Glutamatergic neuron (in vitro differentiated cells): ENCODE results near the gene UIMC1. TPM values are rescaled to one million over a fixed set of nuclear protein-coding genes. Genes with fewer than 3 reads are reported as not detected.

Experiments used
- DNase-seq: peaks from one replicate; pipeline ENCODE4 v3.0.0; 2022
- H3K27ac Mint-ChIP-seq: one replicate; pipeline ENCODE4 v1.8.0; 2020; ENCODE audit warnings: mild to moderate bottlenecking, mixed read lengths, inconsistent platforms; ENCODE audit not compliant: unreplicated experiment
- H3K27me3 Mint-ChIP-seq: one replicate; pipeline ENCODE4 v1.8.0; 2020; ENCODE audit warnings: mild to moderate bottlenecking, moderate library complexity, mixed read lengths, inconsistent platforms; ENCODE audit not compliant: unreplicated experiment
- H3K36me3 Mint-ChIP-seq: one replicate; pipeline ENCODE4 v1.8.0; 2020; ENCODE audit warnings: mild to moderate bottlenecking, mixed read lengths, inconsistent platforms; ENCODE audit not compliant: unreplicated experiment
- H3K4me1 Mint-ChIP-seq: one replicate; pipeline ENCODE4 v1.8.0; 2020; ENCODE audit warnings: mild to moderate bottlenecking, low read depth, mixed read lengths, inconsistent platforms; ENCODE audit not compliant: unreplicated experiment
- H3K4me3 Mint-ChIP-seq: one replicate; pipeline ENCODE4 v1.8.0; 2020; ENCODE audit warnings: mild to moderate bottlenecking, mixed read lengths, inconsistent platforms; ENCODE audit not compliant: unreplicated experiment
- H3K9me3 Mint-ChIP-seq: one replicate; pipeline ENCODE4 v1.8.0; 2020; ENCODE audit warnings: mild to moderate bottlenecking, moderate library complexity, mixed read lengths, inconsistent platforms; ENCODE audit not compliant: unreplicated experiment
- CTCF ChIP-seq: fragments of 200-600 bp; sonication (generic); IDR thresholded peaks from one replicate; pipeline ENCODE4 v1.5.0; 2021; ENCODE audit not compliant: partially characterized antibody, unreplicated experiment
- total RNA-seq: library from RNA; stranded (reverse); fragmentation: NEBNext Ultra II Directional; extraction: Animal tissue kit (Norgen Biotek cat#: 25700); gene quantifications from one replicate; pipeline ENCODE4 v1.2.1, GENCODE V29; 2021; ENCODE audit not compliant: unreplicated experiment

Gene UIMC1
- total RNA-seq, 1 donor from 2014 or later: 38.5 TPM

- Mint-ChIP-seq H3K36me3 (peaks cover 2% of the 10 kb centered on the region), H3K27ac (no peak overlapping the region), H3K9me3 (peaks cover 5% of the 10 kb centered on the region), H3K27me3 (peaks cover 5% of the 10 kb centered on the region), H3K4me1 (peaks cover 2% of the 10 kb centered on the region), H3K4me3 (no peak overlapping the region)
- no peak for DNase-seq
- TF ChIP-seq CTCF: no peak
These were observed 100.5 kb downstream of the UIMC1 start for GRCh38 chr5:176906126-176906525.

GRCh38 chr5:176904276-176904675 lies 102.3 kb downstream of the UIMC1 start:
- Mint-ChIP-seq H3K4me3 (no peak overlapping the region), H3K36me3 (peaks cover 4% of the 10 kb centered on the region), H3K9me3 (peaks cover 11% of the 10 kb centered on the region), H3K27me3 (peaks cover 8% of the 10 kb centered on the region), H3K27ac (no peak overlapping the region), H3K4me1 (peaks cover 11% of the 10 kb centered on the region)
- TF ChIP-seq CTCF: no peak
- no peak for DNase-seq

DNA sequence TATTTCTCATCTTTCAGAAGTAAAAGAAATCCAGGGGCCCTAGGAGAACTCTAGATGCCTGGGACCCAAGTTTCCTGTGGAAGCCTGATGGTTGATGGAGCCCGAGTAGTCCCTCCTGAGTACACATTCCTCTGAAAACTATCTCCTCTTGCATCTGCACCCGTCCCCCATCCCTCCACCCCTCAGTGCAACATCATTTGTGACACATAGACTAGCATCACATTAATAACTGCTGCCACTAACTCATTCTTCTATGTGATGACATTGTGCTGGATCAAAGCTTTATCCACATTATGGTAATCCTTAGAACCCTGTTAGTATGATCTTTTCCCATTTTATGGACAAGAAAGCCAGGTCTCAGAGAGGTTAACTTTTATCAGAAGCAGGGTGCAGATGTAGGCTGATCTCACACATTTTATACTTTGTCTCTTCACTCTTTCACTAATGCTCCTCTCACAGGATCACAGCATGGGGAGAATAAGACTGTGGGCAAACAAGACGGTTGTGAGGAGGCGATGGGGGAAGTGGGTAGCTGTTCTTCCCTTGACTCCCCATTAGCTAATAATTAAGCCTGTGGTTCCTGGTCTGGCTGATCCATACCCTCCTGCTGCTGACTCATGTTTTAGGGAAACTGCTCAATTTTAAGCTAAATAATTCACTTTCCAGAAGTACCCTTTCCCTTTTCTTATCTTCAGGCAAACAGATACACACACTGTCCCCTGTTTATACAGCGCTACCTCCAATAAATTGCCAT lies 103.5 kb downstream of the UIMC1 start:
- Mint-ChIP-seq H3K9me3 (peaks cover 11% of the 10 kb centered on the region), H3K4me1 (peaks cover 12% of the 10 kb centered on the region), H3K4me3 (no peak overlapping the region), H3K27ac (no peak overlapping the region), H3K36me3 (peaks cover 4% of the 10 kb centered on the region), H3K27me3 (peaks cover 8% of the 10 kb centered on the region)
- DNase-seq: no peak
- no peak for TF ChIP-seq CTCF

DNA sequence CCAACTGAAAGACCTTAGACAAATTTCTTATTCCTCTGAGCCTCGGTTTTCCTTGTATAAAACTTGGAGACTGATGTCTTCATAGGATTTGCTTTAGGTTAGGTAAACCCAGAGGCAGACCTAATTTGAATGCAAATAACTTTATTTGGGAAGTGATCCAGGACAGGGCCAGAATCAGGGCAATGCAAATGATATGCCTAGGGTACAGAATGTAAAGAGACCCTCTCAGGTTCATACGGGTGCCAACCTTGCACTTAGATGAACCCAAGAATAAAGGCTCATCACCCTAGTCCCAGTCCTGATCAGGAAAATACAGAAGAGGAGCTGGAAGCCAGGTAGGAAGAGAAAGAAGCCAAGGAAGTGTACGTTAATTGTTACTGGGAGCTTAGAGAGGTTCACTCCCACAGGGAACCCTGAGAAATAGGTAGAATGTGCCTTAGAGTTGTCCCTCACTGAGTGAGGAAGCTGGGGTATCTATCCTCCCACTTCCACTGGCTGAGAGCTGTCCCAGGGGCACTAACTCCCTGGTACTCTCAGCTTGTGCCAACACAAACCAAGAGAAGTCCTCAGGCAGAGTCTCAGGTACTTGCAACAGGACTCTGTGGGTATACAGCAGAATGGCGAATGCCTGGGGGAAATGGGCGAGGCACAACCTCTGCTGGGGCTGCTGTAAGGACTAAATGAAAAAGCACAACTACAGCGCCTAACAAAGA lies 104.3 kb downstream of the UIMC1 start:
- peaks cover 9% of the 10 kb centered on the region for H3K27me3 Mint-ChIP-seq
- DNase-seq: no peak
- no peak overlapping the region for H3K27ac Mint-ChIP-seq
- peaks cover 9% of the 10 kb centered on the region for H3K9me3 Mint-ChIP-seq
- H3K36me3 Mint-ChIP-seq: peaks cover 4% of the 10 kb centered on the region
- H3K4me3 Mint-ChIP-seq: no peak overlapping the region
- peaks cover 12% of the 10 kb centered on the region for H3K4me1 Mint-ChIP-seq
- no peak for TF ChIP-seq CTCF
